Endodermal cell (in vitro differentiated cells): ENCODE measurements around the gene RETN. TPM values are rescaled to one million over a fixed set of nuclear protein-coding genes. Genes with fewer than 3 reads are reported as not detected.

Experiments
- DNase-seq: peaks from one replicate; pipeline ENCODE4 v3.0.0-alpha.2; 2017
- H3K27ac ChIP-seq: 2 replicates; pipeline ENCODE4 v1.5.1; 2013; ENCODE audit warnings: mild to moderate bottlenecking, low read depth, low read length, moderate library complexity
- H3K27me3 ChIP-seq: 2 replicates; pipeline ENCODE4 v1.6.1; 2013; ENCODE audit warnings: mild to moderate bottlenecking, low read length, moderate library complexity; ENCODE audit not compliant: insufficient read depth, control insufficient read depth, poor library complexity, severe bottlenecking
- H3K36me3 ChIP-seq: 2 replicates; pipeline ENCODE4 v1.7.0; 2013; ENCODE audit warnings: mild to moderate bottlenecking, low read length, moderate library complexity; ENCODE audit not compliant: control insufficient read depth, insufficient read depth
- H3K4me1 ChIP-seq: one replicate; pipeline ENCODE4 v1.7.0; 2013; ENCODE audit warnings: low read length; ENCODE audit not compliant: control insufficient read depth, insufficient read depth
- H3K4me3 ChIP-seq: 2 replicates; pipeline ENCODE4 v1.5.1; 2013; ENCODE audit warnings: mild to moderate bottlenecking, low read length, moderate library complexity
- H3K9ac ChIP-seq: 2 replicates; pipeline ENCODE4 v1.6.1; 2013; ENCODE audit warnings: mild to moderate bottlenecking, low read length, moderate library complexity; ENCODE audit not compliant: poor library complexity, severe bottlenecking; ENCODE audit errors: extremely low read depth
- H3K9me3 ChIP-seq: 2 replicates; pipeline ENCODE4 v1.6.1; 2013; ENCODE audit warnings: mild to moderate bottlenecking, low read length, moderate library complexity; ENCODE audit not compliant: control insufficient read depth
- H3K27ac Mint-ChIP-seq: 2 replicates; pipeline ENCODE4 v1.8.0; 2020; ENCODE audit warnings: mixed read lengths
- H3K27me3 Mint-ChIP-seq: 2 replicates; pipeline ENCODE4 v1.8.0; 2021; ENCODE audit warnings: mild to moderate bottlenecking, mixed read lengths; ENCODE audit not compliant: insufficient read depth
- H3K36me3 Mint-ChIP-seq: 2 replicates; pipeline ENCODE4 v1.8.0; 2020; ENCODE audit warnings: low read depth, mixed read lengths
- H3K4me1 Mint-ChIP-seq: 2 replicates; pipeline ENCODE4 v1.8.0; 2020; ENCODE audit warnings: mixed read lengths
- H3K4me3 Mint-ChIP-seq: 2 replicates; pipeline ENCODE4 v1.8.0; 2020; ENCODE audit warnings: mild to moderate bottlenecking, moderate library complexity, mixed read lengths
- H3K9me3 Mint-ChIP-seq: 2 replicates; pipeline ENCODE4 v1.8.0; 2020; ENCODE audit warnings: mild to moderate bottlenecking, mixed read lengths
- CTCF ChIP-seq: fragments of 200-600 bp; sonication (generic); conservative IDR thresholded peaks from 2 replicates; pipeline ENCODE4 v1.5.0; 2021; ENCODE audit warnings: antibody characterized with exemption, mild to moderate bottlenecking
- WGBS, 2 experiments: methylation state at CpG; one replicate each; pipeline versions ENCODE4 v1.1.5 to v1.1.7; 2013; ENCODE audit warnings: missing lambda C conversion rate in 2 of 2, mixed read lengths in 1 of 2; ENCODE audit not compliant: insufficient coverage in 1 of 2, insufficient read length in 1 of 2; 5-methylcytosine and 5-hydroxymethylcytosine counted together
- total RNA-seq, 2 donors: library from RNA; stranded (reverse); fragmentation: NEBNext Ultra II Directional in 1 of 2; extraction: Animal tissue kit (Norgen Biotek cat#: 25700) in 1 of 2; gene quantifications; 2 replicates in 1 of 2; 3 replicates in 1 of 2; pipeline ENCODE4 v1.2.1, GENCODE V29; 2021

The RETN gene
- total RNA-seq, 2 donors from 2014 or later, result not detected

GRCh38 chr19:7650148-7650547, 18.7 kb upstream of the RETN start:
- H3K4me1 Mint-ChIP-seq, result peaks cover 8% of the 10 kb centered on the region
- Histone ChIP-seq H3K9me3 (no peaks in the 10 kb centered on the region), H3K4me1 (no peaks in the 10 kb centered on the region), H3K9ac (no peak overlapping the region), H3K4me3 (no peak overlapping the region), H3K27me3 (peaks cover 6% of the 10 kb centered on the region), H3K36me3 (peaks cover 7% of the 10 kb centered on the region), H3K27ac (no peak overlapping the region)
- no peak overlapping the region for H3K27ac Mint-ChIP-seq
- DNase-seq, result no peak
- no peak overlapping the region for H3K4me3 Mint-ChIP-seq
- peaks cover 11% of the 10 kb centered on the region for H3K36me3 Mint-ChIP-seq
- TF ChIP-seq CTCF, result no peak
- H3K9me3 Mint-ChIP-seq, result no peaks in the 10 kb centered on the region
- 43 to 47% methylated on average over 1 to 2 of the region's 2 CpGs for WGBS, 2 experiments
- H3K27me3 Mint-ChIP-seq, result peaks cover 46% of the 10 kb centered on the region

DNA sequence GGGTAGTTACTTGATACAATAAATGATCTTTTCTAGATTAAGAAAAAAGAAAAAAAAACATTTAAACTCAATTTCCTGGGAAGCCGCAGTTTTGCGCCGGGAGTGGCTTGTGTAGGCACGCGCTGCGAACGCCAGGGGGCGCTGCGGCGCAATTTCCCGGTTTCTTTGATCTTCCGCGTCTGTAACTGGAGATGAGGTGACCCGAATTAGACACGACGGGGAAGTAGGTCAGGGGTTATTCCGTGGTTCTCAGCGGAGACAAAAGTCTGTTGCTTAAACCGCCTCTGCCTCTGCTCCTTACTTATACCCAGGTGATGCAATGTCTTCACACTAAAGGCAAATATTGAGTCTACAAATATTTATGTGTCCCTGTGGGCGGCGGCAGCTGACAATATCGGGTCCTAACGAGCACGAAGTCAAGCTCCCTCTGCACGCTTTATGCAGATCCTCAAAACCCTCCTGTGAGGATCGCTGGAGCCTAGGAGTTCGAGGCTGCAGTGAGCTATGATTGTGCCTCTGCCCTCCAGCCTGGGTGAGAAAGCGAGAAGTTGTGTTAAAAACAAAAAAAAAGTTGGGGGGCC, 16.7 kb upstream of the RETN start:
- Histone ChIP-seq H3K36me3 (no peaks in the 10 kb centered on the region), H3K27me3 (peaks cover 9% of the 10 kb centered on the region), H3K4me3 (peak overlapping the region; percentile 73), H3K27ac (no peak overlapping the region), H3K9ac (peak overlapping the region; percentile 13), H3K9me3 (no peaks in the 10 kb centered on the region), H3K4me1 (no peaks in the 10 kb centered on the region)
- Mint-ChIP-seq H3K36me3 (peaks cover 11% of the 10 kb centered on the region), H3K27me3 (peaks cover 54% of the 10 kb centered on the region), H3K27ac (no peak overlapping the region), H3K9me3 (no peaks in the 10 kb centered on the region), H3K4me3 (no peak overlapping the region), H3K4me1 (no peaks in the 10 kb centered on the region)
- WGBS, 2 experiments, result 7 to 13% methylated on average over 19 to 28 of the region's 28 CpGs
- peak; percentile 99 for TF ChIP-seq CTCF
- peak; percentile 95 for DNase-seq

- Histone ChIP-seq H3K4me3 (no peak overlapping the region), H3K9ac (no peak overlapping the region), H3K36me3 (no peaks in the 10 kb centered on the region), H3K9me3 (no peaks in the 10 kb centered on the region), H3K27ac (no peak overlapping the region), H3K4me1 (no peaks in the 10 kb centered on the region), H3K27me3 (peaks cover 9% of the 10 kb centered on the region)
- Mint-ChIP-seq H3K4me1 (no peaks in the 10 kb centered on the region), H3K27me3 (peaks cover 63% of the 10 kb centered on the region), H3K27ac (no peak overlapping the region), H3K9me3 (no peaks in the 10 kb centered on the region), H3K36me3 (no peaks in the 10 kb centered on the region), H3K4me3 (no peak overlapping the region)
- 83 to 88% methylated on average over 4 to 6 of the region's 8 CpGs for WGBS, 2 experiments
- no peak for DNase-seq
- TF ChIP-seq CTCF, result no peak
These were observed 14.4 kb upstream of the RETN start for GRCh38 chr19:7654401-7654800.
